ENCODE results near the gene ADARB2.
"Not testable (repeated sequence)": the region's sequence is repeated elsewhere in the genome, so short reads cannot be mapped to it uniquely, and the experiment has no call there.

The ADARB2 gene

GRCh38 chr10:1464881-1465417 is 272.4 kb downstream of the ADARB2 start:
- no peak for DNase-seq (ENCODE audit: low read depth)

GRCh38 chr10:1463971-1464370 is 273.4 kb downstream of the ADARB2 start:
- not testable (repeated sequence) for DNase-seq (ENCODE audit: low read depth)

- DNase-seq (ENCODE audit: low read depth) = no peak
These were observed 274.2 kb downstream of the ADARB2 start for GRCh38 chr10:1462994-1463633.

- no peak for DNase-seq (ENCODE audit: low read depth)
These were observed 274.8 kb downstream of the ADARB2 start for GRCh38 chr10:1462521-1462920.

- DNase-seq (ENCODE audit: low read depth) = no peak
These were observed 275.3 kb downstream of the ADARB2 start for GRCh38 chr10:1462032-1462431.

GRCh38 chr10:1461016-1461415 is 276.3 kb downstream of the ADARB2 start:
- no peak for DNase-seq (ENCODE audit: low read depth)

- DNase-seq (ENCODE audit: low read depth) = not testable (repeated sequence)
These were observed 277.7 kb downstream of the ADARB2 start for GRCh38 chr10:1459664-1460063.

GRCh38 chr10:1454951-1455350 is 282.4 kb downstream of the ADARB2 start:
- no peak for DNase-seq (ENCODE audit: low read depth)

- no peak for DNase-seq (ENCODE audit: low read depth)
These were observed 282.9 kb downstream of the ADARB2 start for GRCh38 chr10:1454428-1454827.

- no peak for DNase-seq (ENCODE audit: low read depth)
These were observed 284.5 kb downstream of the ADARB2 start for GRCh38 chr10:1452777-1453176.

- DNase-seq (ENCODE audit: low read depth) = no peak
These were observed 285.4 kb downstream of the ADARB2 start for GRCh38 chr10:1451941-1452340.

- no peak for DNase-seq (ENCODE audit: low read depth)
These were observed 285.9 kb downstream of the ADARB2 start for GRCh38 chr10:1451362-1451888.

GRCh38 chr10:1449572-1450205 is 287.6 kb downstream of the ADARB2 start:
- no peak for DNase-seq (ENCODE audit: low read depth)

GRCh38 chr10:1449021-1449420 is 288.3 kb downstream of the ADARB2 start:
- no peak for DNase-seq (ENCODE audit: low read depth)

- DNase-seq (ENCODE audit: low read depth) = no peak
These were observed 288.9 kb downstream of the ADARB2 start for GRCh38 chr10:1448252-1448930.

GRCh38 chr10:1444826-1445225 is 292.5 kb downstream of the ADARB2 start:
- DNase-seq (ENCODE audit: low read depth) = no peak

- DNase-seq (ENCODE audit: low read depth) = no peak
These were observed 296.4 kb downstream of the ADARB2 start for GRCh38 chr10:1440897-1441296.

GRCh38 chr10:1434912-1435692 is 302.2 kb downstream of the ADARB2 start:
- DNase-seq (ENCODE audit: low read depth) = no peak

GRCh38 chr10:1434202-1434601 is 303.1 kb downstream of the ADARB2 start:
- DNase-seq (ENCODE audit: low read depth) = no peak

- DNase-seq (ENCODE audit: low read depth) = no peak
These were observed 305.2 kb downstream of the ADARB2 start for GRCh38 chr10:1432161-1432560.

- no peak for DNase-seq (ENCODE audit: low read depth)
These were observed 306.1 kb downstream of the ADARB2 start for GRCh38 chr10:1431229-1431628.

Measured in T follicular helper cell (primary cell).